Measurements from ENCODE around the gene SLC25A51. TPM values are rescaled to one million over a fixed set of nuclear protein-coding genes. Genes with fewer than 3 reads are reported as not detected.

Gene SLC25A51
- total RNA-seq, 1 donor from 2014 or later, result 24.1 TPM

DNA sequence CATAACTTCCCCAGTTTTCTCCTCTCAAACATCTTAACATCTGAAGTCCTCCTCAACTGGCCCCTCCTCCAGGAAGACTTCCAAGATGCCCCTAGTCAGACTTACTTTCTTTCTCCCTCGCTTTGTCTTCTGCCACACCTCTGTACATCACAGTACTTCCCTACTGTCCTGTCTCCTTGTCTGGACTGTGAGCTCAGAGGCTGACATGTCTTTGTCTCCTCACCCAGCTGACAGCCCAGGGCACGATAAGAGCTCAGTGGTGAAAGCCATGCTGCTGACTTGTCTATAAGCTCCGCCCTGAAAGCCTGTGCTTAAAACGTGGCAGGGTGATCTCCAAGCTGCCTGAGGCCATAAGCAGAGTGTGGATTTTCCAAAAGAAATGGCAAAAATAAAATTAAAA is 33.0 kb upstream of the SLC25A51 start:
- no peak for DNase-seq (ENCODE audit: low read depth)
- no peak overlapping the region for H3K4me3 ChIP-seq (ENCODE audit: low read depth, low read length)
- no peak for TF ChIP-seq CTCF (conservative IDR thresholded peaks at IDR 0.05; ENCODE audit: low read depth, low read length)

- no peak for DNase-seq (ENCODE audit: low read depth)
- no peak for TF ChIP-seq CTCF (conservative IDR thresholded peaks at IDR 0.05; ENCODE audit: low read depth, low read length)
- no peak overlapping the region for H3K4me3 ChIP-seq (ENCODE audit: low read depth, low read length)
Measured at GRCh38 chr9:37936376-37936775, 32.4 kb upstream of the SLC25A51 start.

GRCh38 chr9:37935096-37935495 is 31.2 kb upstream of the SLC25A51 start:
- TF ChIP-seq CTCF (conservative IDR thresholded peaks at IDR 0.05; ENCODE audit: low read depth, low read length), result no peak
- no peak overlapping the region for H3K4me3 ChIP-seq (ENCODE audit: low read depth, low read length)
- no peak for DNase-seq (ENCODE audit: low read depth)

DNA sequence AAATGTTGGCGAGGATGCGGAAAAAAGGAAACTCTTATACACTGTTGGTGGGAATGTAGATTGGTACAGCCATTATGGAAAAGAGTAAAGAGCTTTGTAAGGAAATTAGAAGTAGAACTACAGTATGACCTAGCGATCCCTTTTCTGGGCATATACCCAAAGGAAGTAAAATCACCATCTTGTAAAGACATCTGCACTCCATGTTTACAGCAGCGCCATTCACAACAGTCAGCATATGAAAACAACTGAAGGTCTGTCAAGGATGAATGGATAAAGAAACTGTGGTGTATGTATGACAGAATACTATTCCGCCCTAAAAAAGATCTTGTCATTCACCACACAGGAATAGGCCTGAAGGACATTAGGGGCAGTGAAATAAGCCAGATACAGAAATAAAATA is 27.7 kb upstream of the SLC25A51 start:
- no peak for DNase-seq (ENCODE audit: low read depth)
- TF ChIP-seq CTCF (conservative IDR thresholded peaks at IDR 0.05; ENCODE audit: low read depth, low read length), result no peak
- H3K4me3 ChIP-seq (ENCODE audit: low read depth, low read length), result no peak overlapping the region

- DNase-seq (ENCODE audit: low read depth), result no peak
- no peak overlapping the region for H3K4me3 ChIP-seq (ENCODE audit: low read depth, low read length)
- TF ChIP-seq CTCF (conservative IDR thresholded peaks at IDR 0.05; ENCODE audit: low read depth, low read length), result no peak
Measured at GRCh38 chr9:37929441-37929895, 25.5 kb upstream of the SLC25A51 start.

DNA sequence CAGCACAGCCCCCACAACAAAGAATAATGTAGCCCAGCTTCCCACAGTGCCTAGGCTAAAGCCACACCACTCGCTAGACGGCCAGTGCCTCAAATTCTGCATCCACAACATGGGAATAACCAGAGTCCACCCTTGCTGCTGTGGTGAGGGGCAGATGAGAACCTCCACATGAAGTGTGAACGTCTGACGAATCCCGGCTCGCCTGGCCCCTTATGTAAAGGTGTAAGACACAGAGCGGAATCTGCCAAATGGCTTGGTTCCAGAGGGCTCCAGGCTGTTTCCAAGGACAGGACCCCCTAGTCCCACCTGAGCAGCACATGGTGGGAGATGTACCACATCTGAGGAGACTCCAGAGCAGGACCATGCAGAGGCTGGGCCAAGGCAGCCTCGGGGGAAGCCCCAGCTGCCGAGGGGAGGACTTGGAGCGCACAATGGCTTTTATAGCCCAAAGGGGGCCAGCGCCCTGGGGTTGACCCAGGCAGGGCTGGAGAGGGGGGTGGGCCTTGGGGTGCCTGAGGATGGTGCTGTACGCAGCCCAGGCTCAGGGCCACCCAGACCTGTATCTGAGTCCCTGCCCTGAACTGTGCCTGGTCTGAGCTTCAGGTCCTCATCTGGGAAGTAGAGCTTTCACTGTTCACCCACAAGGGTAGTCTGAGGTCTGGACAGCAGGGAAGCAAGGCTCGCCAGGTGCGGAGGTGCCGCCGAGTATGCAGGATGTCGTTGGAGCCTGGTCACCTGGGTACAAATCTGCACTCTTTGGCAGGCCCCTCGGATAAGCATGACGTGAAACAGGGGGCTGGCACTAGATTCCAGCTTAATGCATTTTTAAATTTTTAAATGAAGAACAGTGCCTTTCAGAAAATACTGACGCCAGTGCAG is 24.9 kb upstream of the SLC25A51 start:
- TF ChIP-seq CTCF (conservative IDR thresholded peaks at IDR 0.05; ENCODE audit: low read depth, low read length), result no peak
- no peak for DNase-seq (ENCODE audit: low read depth)
- H3K4me3 ChIP-seq (ENCODE audit: low read depth, low read length), result no peak overlapping the region
